H7 (cell line): ENCODE data around the gene SETD6. TPM values are rescaled to one million over a fixed set of nuclear protein-coding genes. Genes with fewer than 3 reads are reported as not detected.

Source experiments
- total RNA-seq: library from RNA; depleted of rRNA; stranded (reverse); fragments of >200 nt; shearing (Covaris generic); gene quantifications from 2 replicates; pipeline ENCODE4 v1.2.3, GENCODE V29; 2014; rRNA removed

SETD6 gene
- total RNA-seq, 1 experiment from 2014 or later = 39.4 TPM

Other genes with a start within 250 kb of the SETD6 start
- gene PRSS54, start 220.5 kb upstream of the SETD6 start, total RNA-seq = not detected in 2 replicates
- gene GINS3, start 123.0 kb upstream of the SETD6 start, total RNA-seq = 13.0 and 13.4 TPM in 2 replicates
- gene NDRG4, start 15.4 kb upstream of the SETD6 start, total RNA-seq = 24.9 and 27.6 TPM in 2 replicates
- gene CNOT1, start 114.3 kb downstream of the SETD6 start, total RNA-seq = 198 and 256 TPM in 2 replicates
- gene SLC38A7, start 169.3 kb downstream of the SETD6 start, total RNA-seq = 14.6 and 16.1 TPM in 2 replicates
- 138 and 144 TPM in 2 replicates for gene GOT2, start 218.8 kb downstream of the SETD6 start, total RNA-seq